HEK293 (cell line): Measurements from ENCODE around the gene PROX2.

ENCODE experiments used
- CTCF ChIA-PET: fragments of 350-600 bp; formaldehyde crosslinking; extraction: SDS; loops from one replicate; lab custom pipeline; 2021; ENCODE audit warnings: antibody characterized with exemption; lab: Yijun Ruan, JAX
- POLR2A ChIA-PET: fragments of 300-600 bp; formaldehyde crosslinking; extraction: SDS; loops from one replicate; lab custom pipeline; 2020; ENCODE audit warnings: antibody characterized with exemption, inconsistent platforms; lab: Yijun Ruan, JAX
- H3K27ac ChIP-seq: fragments of 200-500 bp; sonication (Bioruptor generic); 2 replicates; pipeline ENCODE4 v1.5.1; 2014; ENCODE audit warnings: low read depth, low read length, control low read depth, inconsistent platforms; ENCODE audit errors: extremely low read depth
- H3K36me3 ChIP-seq, 2 experiments: fragments of 200-500 bp in 1 of 2; sonication (Bioruptor generic) in 1 of 2; 1 replicate in 1 of 2; 2 replicates in 1 of 2; pipeline ENCODE4 v1.5.1; 2014 to 2017; ENCODE audit warnings: inconsistent platforms in 2 of 2, low read length in 2 of 2; ENCODE audit not compliant: control insufficient read depth in 2 of 2, insufficient read depth in 1 of 2
- H3K4me1 ChIP-seq: fragments of 200-500 bp; sonication (Bioruptor generic); 2 replicates; pipeline ENCODE4 v1.5.1; 2014; ENCODE audit warnings: mild to moderate bottlenecking, low read length, inconsistent platforms; ENCODE audit not compliant: control insufficient read depth, insufficient read depth
- H3K4me3 ChIP-seq: 2 replicates; pipeline ENCODE4 v1.5.1; 2011; ENCODE audit warnings: low read depth, mild to moderate bottlenecking, control low read depth, low read length, moderate library complexity
- H3K9me3 ChIP-seq: fragments of 200-500 bp; sonication (Bioruptor generic); 2 replicates; pipeline ENCODE4 v1.5.1; 2014; ENCODE audit warnings: low read depth, low read length, inconsistent platforms; ENCODE audit not compliant: control insufficient read depth, insufficient read depth
- SCRT1 ChIP-seq: fragments of 450-650 bp; formaldehyde crosslinking; IDR thresholded peaks from 2 replicates; pipeline ENCODE4 v1.5.1; 2016; ENCODE audit warnings: missing biosample characterization, missing genetic modification characterization, borderline replicate concordance
- ZBTB20 ChIP-seq: fragments of 450-650 bp; formaldehyde crosslinking; IDR thresholded peaks from 2 replicates; pipeline ENCODE4 v1.5.1; 2016; ENCODE audit warnings: missing biosample characterization, missing genetic modification characterization
- ZFP3 ChIP-seq: fragments of 450-650 bp; formaldehyde crosslinking; IDR thresholded peaks from 2 replicates; pipeline ENCODE4 v1.5.1; 2016; ENCODE audit warnings: low read depth, missing biosample characterization, missing genetic modification characterization
- ZNF2 ChIP-seq: fragments of 450-650 bp; formaldehyde crosslinking; IDR thresholded peaks from 2 replicates; pipeline ENCODE4 v1.5.1; 2016; ENCODE audit warnings: missing biosample characterization, missing genetic modification characterization
- ZNF311 ChIP-seq: fragments of 450-650 bp; formaldehyde crosslinking; IDR thresholded peaks from 2 replicates; pipeline ENCODE4 v1.5.1; 2017; ENCODE audit warnings: missing biosample characterization, missing genetic modification characterization, borderline replicate concordance
- ZNF350 ChIP-seq: fragments of 450-650 bp; formaldehyde crosslinking; IDR thresholded peaks from 2 replicates; pipeline ENCODE4 v1.5.0; 2017; ENCODE audit warnings: missing biosample characterization, mild to moderate bottlenecking, missing genetic modification characterization
- ZNF600 ChIP-seq: fragments of 450-650 bp; formaldehyde crosslinking; IDR thresholded peaks from 2 replicates; pipeline ENCODE4 v1.5.1; 2016; ENCODE audit warnings: missing biosample characterization, missing genetic modification characterization
- ZNF654 ChIP-seq: fragments of 450-650 bp; formaldehyde crosslinking; IDR thresholded peaks from 2 replicates; pipeline ENCODE4 v1.5.1; 2016; ENCODE audit warnings: low read depth, missing biosample characterization, missing genetic modification characterization
- ZNF660 ChIP-seq: fragments of 450-650 bp; IDR thresholded peaks from 2 replicates; pipeline ENCODE4 v1.5.1; 2018; ENCODE audit warnings: missing biosample characterization, mild to moderate bottlenecking, missing genetic modification characterization
- ZNF776 ChIP-seq: fragments of 450-650 bp; formaldehyde crosslinking; IDR thresholded peaks from 2 replicates; pipeline ENCODE4 v1.5.0; 2017; ENCODE audit warnings: missing biosample characterization, missing genetic modification characterization, borderline replicate concordance
- TF ChIP-seq, protein P1 (sequence below): fragments of 450-650 bp; formaldehyde crosslinking; IDR thresholded peaks from 2 replicates; pipeline ENCODE4 v1.5.1; 2016; ENCODE audit warnings: missing biosample characterization, missing genetic modification characterization, borderline replicate concordance
- TF ChIP-seq, protein P2 (sequence below): fragments of 450-650 bp; formaldehyde crosslinking; IDR thresholded peaks from 2 replicates; pipeline ENCODE4 v1.5.1; 2016; ENCODE audit warnings: missing biosample characterization, missing genetic modification characterization

The PROX2 gene

DNA sequence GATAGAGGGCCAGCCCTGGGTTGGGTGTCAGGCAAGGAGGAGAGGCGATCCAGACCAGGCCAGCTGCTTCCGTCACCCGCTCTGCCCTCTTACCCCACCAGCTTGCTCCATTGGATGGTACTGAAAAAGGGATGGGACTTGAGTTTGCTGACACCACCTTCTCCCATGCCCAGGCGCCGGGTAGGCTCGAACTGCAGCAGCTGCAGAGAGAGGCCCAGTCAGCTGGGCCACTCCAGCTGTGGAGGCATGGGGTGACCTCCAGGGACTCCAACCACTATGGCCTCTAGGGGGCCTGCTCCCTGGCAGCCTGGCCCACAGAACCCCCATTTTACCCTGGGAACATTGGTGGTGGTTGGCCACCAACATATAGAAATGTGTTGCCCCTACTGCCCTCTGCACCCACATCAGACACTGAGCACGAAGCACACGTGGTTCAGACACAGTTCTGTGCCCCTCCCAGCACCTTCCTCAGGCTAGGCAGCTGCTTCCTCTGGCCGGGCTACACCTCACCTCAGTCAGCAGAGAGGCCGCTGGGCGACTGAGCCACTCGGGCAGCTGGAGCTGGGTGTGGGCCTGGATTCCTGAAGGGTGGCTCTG, 31.1 kb upstream of the PROX2 start:
- no peak overlapping the region for H3K27ac ChIP-seq
- peaks cover 8 to 44% of the 10 kb centered on the region in 2 experiments; a peak in 2 of 3 replicates for H3K36me3 ChIP-seq
- TF ChIP-seq, protein P1, sequence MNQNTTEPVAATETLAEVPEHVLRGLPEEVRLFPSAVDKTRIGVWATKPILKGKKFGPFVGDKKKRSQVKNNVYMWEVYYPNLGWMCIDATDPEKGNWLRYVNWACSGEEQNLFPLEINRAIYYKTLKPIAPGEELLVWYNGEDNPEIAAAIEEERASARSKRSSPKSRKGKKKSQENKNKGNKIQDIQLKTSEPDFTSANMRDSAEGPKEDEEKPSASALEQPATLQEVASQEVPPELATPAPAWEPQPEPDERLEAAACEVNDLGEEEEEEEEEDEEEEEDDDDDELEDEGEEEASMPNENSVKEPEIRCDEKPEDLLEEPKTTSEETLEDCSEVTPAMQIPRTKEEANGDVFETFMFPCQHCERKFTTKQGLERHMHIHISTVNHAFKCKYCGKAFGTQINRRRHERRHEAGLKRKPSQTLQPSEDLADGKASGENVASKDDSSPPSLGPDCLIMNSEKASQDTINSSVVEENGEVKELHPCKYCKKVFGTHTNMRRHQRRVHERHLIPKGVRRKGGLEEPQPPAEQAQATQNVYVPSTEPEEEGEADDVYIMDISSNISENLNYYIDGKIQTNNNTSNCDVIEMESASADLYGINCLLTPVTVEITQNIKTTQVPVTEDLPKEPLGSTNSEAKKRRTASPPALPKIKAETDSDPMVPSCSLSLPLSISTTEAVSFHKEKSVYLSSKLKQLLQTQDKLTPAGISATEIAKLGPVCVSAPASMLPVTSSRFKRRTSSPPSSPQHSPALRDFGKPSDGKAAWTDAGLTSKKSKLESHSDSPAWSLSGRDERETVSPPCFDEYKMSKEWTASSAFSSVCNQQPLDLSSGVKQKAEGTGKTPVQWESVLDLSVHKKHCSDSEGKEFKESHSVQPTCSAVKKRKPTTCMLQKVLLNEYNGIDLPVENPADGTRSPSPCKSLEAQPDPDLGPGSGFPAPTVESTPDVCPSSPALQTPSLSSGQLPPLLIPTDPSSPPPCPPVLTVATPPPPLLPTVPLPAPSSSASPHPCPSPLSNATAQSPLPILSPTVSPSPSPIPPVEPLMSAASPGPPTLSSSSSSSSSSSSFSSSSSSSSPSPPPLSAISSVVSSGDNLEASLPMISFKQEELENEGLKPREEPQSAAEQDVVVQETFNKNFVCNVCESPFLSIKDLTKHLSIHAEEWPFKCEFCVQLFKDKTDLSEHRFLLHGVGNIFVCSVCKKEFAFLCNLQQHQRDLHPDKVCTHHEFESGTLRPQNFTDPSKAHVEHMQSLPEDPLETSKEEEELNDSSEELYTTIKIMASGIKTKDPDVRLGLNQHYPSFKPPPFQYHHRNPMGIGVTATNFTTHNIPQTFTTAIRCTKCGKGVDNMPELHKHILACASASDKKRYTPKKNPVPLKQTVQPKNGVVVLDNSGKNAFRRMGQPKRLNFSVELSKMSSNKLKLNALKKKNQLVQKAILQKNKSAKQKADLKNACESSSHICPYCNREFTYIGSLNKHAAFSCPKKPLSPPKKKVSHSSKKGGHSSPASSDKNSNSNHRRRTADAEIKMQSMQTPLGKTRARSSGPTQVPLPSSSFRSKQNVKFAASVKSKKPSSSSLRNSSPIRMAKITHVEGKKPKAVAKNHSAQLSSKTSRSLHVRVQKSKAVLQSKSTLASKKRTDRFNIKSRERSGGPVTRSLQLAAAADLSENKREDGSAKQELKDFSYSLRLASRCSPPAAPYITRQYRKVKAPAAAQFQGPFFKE (tag by site-specific recombination), result no peak
- no peak for TF ChIP-seq ZNF776 (tag by site-specific recombination)
- TF ChIP-seq ZNF350, result no peak
- TF ChIP-seq, protein P2, sequence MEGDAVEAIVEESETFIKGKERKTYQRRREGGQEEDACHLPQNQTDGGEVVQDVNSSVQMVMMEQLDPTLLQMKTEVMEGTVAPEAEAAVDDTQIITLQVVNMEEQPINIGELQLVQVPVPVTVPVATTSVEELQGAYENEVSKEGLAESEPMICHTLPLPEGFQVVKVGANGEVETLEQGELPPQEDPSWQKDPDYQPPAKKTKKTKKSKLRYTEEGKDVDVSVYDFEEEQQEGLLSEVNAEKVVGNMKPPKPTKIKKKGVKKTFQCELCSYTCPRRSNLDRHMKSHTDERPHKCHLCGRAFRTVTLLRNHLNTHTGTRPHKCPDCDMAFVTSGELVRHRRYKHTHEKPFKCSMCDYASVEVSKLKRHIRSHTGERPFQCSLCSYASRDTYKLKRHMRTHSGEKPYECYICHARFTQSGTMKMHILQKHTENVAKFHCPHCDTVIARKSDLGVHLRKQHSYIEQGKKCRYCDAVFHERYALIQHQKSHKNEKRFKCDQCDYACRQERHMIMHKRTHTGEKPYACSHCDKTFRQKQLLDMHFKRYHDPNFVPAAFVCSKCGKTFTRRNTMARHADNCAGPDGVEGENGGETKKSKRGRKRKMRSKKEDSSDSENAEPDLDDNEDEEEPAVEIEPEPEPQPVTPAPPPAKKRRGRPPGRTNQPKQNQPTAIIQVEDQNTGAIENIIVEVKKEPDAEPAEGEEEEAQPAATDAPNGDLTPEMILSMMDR (tag by site-specific recombination), result 0 out of 2 replicates have a peak, but pooled peaks have one; percentile 13
- TF ChIP-seq ZFP3 (tag by site-specific recombination), result no peak
- TF ChIP-seq, all 188 proteins: peak for 1
- no peaks in the 10 kb centered on the region for H3K4me1 ChIP-seq
- no peak overlapping the region for H3K4me3 ChIP-seq
- H3K9me3 ChIP-seq, result no peaks in the 10 kb centered on the region
- ChIA-PET CTCF (interaction anchor here (0.6 to 6.3 kb wide), 12 partner anchors 11 to 298 kb away, joined by 3 to 195 read pairs (median 10); partner anchors contain the start of gene DLST), POLR2A (interaction anchor here (1.1 to 2.2 kb wide), 3 partner anchors 26 to 47 kb away, joined by 3 to 9 read pairs (median 3); no protein-coding TSS in a partner anchor)

DNA sequence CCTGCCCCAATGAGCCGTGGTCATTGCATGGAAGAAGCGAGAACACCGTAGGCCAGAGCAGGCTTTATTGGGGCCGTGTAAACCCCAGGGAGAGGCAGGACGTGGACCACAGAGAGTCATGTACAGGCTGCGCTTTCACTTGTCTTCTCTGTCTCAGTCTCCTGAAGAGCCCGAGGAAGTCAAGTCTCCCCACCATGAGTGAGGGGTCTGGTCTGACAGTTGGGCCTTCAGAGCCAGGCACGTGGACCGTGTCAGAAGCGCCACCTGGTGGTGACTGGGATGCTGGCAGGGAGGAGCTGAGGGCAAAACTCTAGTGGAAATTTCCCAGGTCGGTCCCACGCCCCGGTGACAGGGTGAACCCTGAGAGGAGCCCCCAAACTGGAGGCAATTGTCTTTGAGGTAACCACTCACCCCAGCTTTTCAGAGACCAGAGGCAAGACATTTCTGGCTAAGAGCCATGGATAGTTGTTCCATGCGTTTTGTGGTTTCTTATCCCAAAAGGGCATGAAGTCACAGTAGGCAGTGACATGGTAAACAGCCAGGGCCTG, 29.7 kb upstream of the PROX2 start:
- no peaks in the 10 kb centered on the region for H3K9me3 ChIP-seq

More for the DNA sequence above, 29.7 kb upstream of the PROX2 start:
- Histone ChIP-seq H3K27ac (no peak overlapping the region), H3K36me3 (peaks cover 20 to 58% of the 10 kb centered on the region in 2 experiments)
- TF ChIP-seq ZNF660 (0 out of 2 replicates have a peak, but pooled peaks have one; percentile 47), ZNF311 (no peak), ZNF600 (tag by site-specific recombination) (peak; percentile 74), ZNF654 (peak; percentile 46), ZBTB20 (tag by site-specific recombination) (no peak), ZNF2 (tag by site-specific recombination) (peak; percentile 99), SCRT1 (tag by site-specific recombination) (no peak)
- TF ChIP-seq, protein P2 (tag by site-specific recombination), result peak; percentile 66
- TF ChIP-seq, all 188 proteins: peak for 5
- Histone ChIP-seq H3K4me1 (no peaks in the 10 kb centered on the region), H3K4me3 (no peak overlapping the region)
- POLR2A ChIA-PET, result interaction anchor here (0.6 to 2.2 kb wide), 5 partner anchors 23 to 45 kb away, joined by 3 to 9 read pairs (median 3); no protein-coding TSS in a partner anchor
- CTCF ChIA-PET, result interaction anchor here (0.6 to 6.3 kb wide), 32 partner anchors 9 to 296 kb away, joined by 3 to 195 read pairs (median 6); partner anchors contain the start of genes ACYP1, DLST and RPS6KL1
